Measurements from ENCODE around the gene PLA2G5. TPM values are rescaled to one million over a fixed set of nuclear protein-coding genes. Genes with fewer than 3 reads are reported as not detected.

PLA2G5 gene
- total and polyA plus RNA-seq, 2 of the 13 experiments (the other 11 are each of a cell fraction or from before 2014, with no cell fraction given) = not detected

GRCh38 chr1:20110679-20111078 is 40.7 kb downstream of the PLA2G5 start:
- no peak for FAIRE-seq
- POLR2A ChIA-PET = no interaction called here
- 44% methylated on average over 12 of the region's 12 CpGs for WGBS (ENCODE audit: low lambda C conversion rate)
- no peak for TF ChIP-seq ISL2 (CRISPR knock-in tag; IDR thresholded peaks at IDR 0.05)
- no peak for TF ChIP-seq ZC3H4 (CRISPR knock-in tag; IDR thresholded peaks at IDR 0.05; ENCODE audit: borderline replicate concordance)
- no peak for TF ChIP-seq ZBTB44 (CRISPR knock-in tag; IDR thresholded peaks at IDR 0.05)
- TF ChIP-seq CCDC6 (CRISPR knock-in tag; IDR thresholded peaks at IDR 0.05) = no peak
- no peak for TF ChIP-seq ZNF160 (CRISPR knock-in tag; IDR thresholded peaks at IDR 0.05)
- TF ChIP-seq ZNF224 (CRISPR knock-in tag; IDR thresholded peaks at IDR 0.05) = no peak
- TF ChIP-seq HMGXB4 (CRISPR knock-in tag; IDR thresholded peaks at IDR 0.05; ENCODE audit: borderline replicate concordance in 1 of 2, low read depth in 1 of 2) = no peak
- TF ChIP-seq THAP8 (CRISPR knock-in tag; IDR thresholded peaks at IDR 0.05; ENCODE audit: borderline replicate concordance) = no peak
- no peak for TF ChIP-seq ZNF124 (CRISPR knock-in tag; IDR thresholded peaks at IDR 0.05)
- no peak for TF ChIP-seq ATRX (CRISPR knock-in tag; IDR thresholded peaks at IDR 0.05; ENCODE audit: borderline replicate concordance)
- TF ChIP-seq TIGD3 (CRISPR knock-in tag; IDR thresholded peaks at IDR 0.05; ENCODE audit: borderline replicate concordance) = no peak
- TF ChIP-seq ZNF546 (CRISPR knock-in tag; conservative IDR thresholded peaks at IDR 0.05) = no peak
- TF ChIP-seq ZNF710 (CRISPR knock-in tag; IDR thresholded peaks at IDR 0.05; ENCODE audit: borderline replicate concordance) = no peak
- no peak for TF ChIP-seq ZC3H13 (CRISPR knock-in tag; IDR thresholded peaks at IDR 0.05)
- TF ChIP-seq ZNF557 (CRISPR knock-in tag; IDR thresholded peaks at IDR 0.05) = no peak
- TF ChIP-seq HOXA9 (CRISPR knock-in tag; IDR thresholded peaks at IDR 0.05; ENCODE audit: borderline replicate concordance) = no peak
- no peak for TF ChIP-seq ZZZ3 (CRISPR knock-in tag; IDR thresholded peaks at IDR 0.05; ENCODE audit: borderline replicate concordance)
- no peak for TF ChIP-seq ZNF20 (CRISPR knock-in tag; IDR thresholded peaks at IDR 0.05)

More at GRCh38 chr1:20110679-20111078, 40.7 kb downstream of the PLA2G5 start:
- H3K4me2 ChIP-seq (ENCODE audit: low read depth, low read length) = no peak overlapping the region
- in situ Hi-C loops (cut with HindIII; ENCODE audit: extremely low pct_ligation_motif_present, low pct_unique_long_range_greater_than_20kb) (no loop called here), intact Hi-C loops (cut with micrococcal nuclease; ENCODE audit: unreplicated experiment) (no loop called here)
- peaks cover 0 to 7% of the 10 kb centered on the region in 2 experiments; a peak in 3 of 5 replicates for H3K27me3 ChIP-seq (ENCODE audit: control insufficient read depth in 1 of 2, insufficient read depth in 2 of 2, low read length in 2 of 2)
- no peak overlapping the region for H2AFZ ChIP-seq (ENCODE audit: low read length)
- H3K9ac ChIP-seq (ENCODE audit: insufficient read depth, low read depth, low read length) = no peak overlapping the region
- no peaks in the 10 kb centered on the region for H3K79me2 ChIP-seq (ENCODE audit: insufficient read depth, low read length)
- ATAC-seq = no peak
- no peaks in the 10 kb centered on the region for H3K36me3 ChIP-seq (replicated peaks in 1 of 2; ENCODE audit: control insufficient read depth in 1 of 2, insufficient read depth in 2 of 2, low read length in 2 of 2)
- DNase-seq (ENCODE audit: low spot score) = peak; percentile 16
- BruUV-seq (replicated peaks) = no TSS peak
- H3K27ac ChIP-seq (ENCODE audit: extremely low read length, insufficient read depth, low read length) = no peak overlapping the region
- CTCF ChIA-PET (ENCODE audit: low intra/inter-chr PET ratio, low total read pairs) = no interaction called here
- H3K4me1 ChIP-seq (ENCODE audit: insufficient read depth, low read length) = peaks cover 7% of the 10 kb centered on the region; the same call in 1 of the 2 replicates
- no peak overlapping the region for H3K4me3 ChIP-seq (replicated peaks in 1 of 3; ENCODE audit: insufficient read depth in 1 of 3, low read depth in 2 of 3, low read length in 3 of 3)
- H3K9me3 ChIP-seq (ENCODE audit: low read length) = no peaks in the 10 kb centered on the region
- H4K20me1 ChIP-seq (ENCODE audit: insufficient read depth, low read length) = no peaks in the 10 kb centered on the region
